Activated B cell treated with CpG ODN at 0.5 μM for 24 hours (primary cell): Measurements from ENCODE around the gene USP31. TPM values are rescaled to one million over a fixed set of nuclear protein-coding genes. Genes with fewer than 3 reads are reported as not detected.

Experiments used
- ATAC-seq: fragments of 200-7000 bp; cut with Tn5 transposase; one replicate; pipeline ENCODE4 v1.10.0; 2021; ENCODE audit warnings: low read depth, mild to moderate bottlenecking, moderate library complexity
- CTCF ChIA-PET: fragments of 350-600 bp; sonication (Branson Sonifier 250); formaldehyde crosslinking; loops from one replicate; lab custom pipeline; 2021; ENCODE audit warnings: antibody characterized with exemption; lab: Charles Lee
- POLR2A ChIA-PET: fragments of 350-600 bp; sonication (Branson Sonifier 250); formaldehyde crosslinking; loops from one replicate; lab custom pipeline; 2021; ENCODE audit warnings: antibody characterized with exemption; lab: Charles Lee
- DNase-seq: peaks from one replicate; pipeline ENCODE4 v3.0.0; 2022
- H3K27ac Mint-ChIP-seq: one replicate; pipeline ENCODE4 v1.8.0; 2020; ENCODE audit warnings: mixed read lengths
- H3K27me3 Mint-ChIP-seq: one replicate; pipeline ENCODE4 v1.8.0; 2021; ENCODE audit warnings: mixed read lengths
- H3K36me3 Mint-ChIP-seq: one replicate; pipeline ENCODE4 v1.8.0; 2021; ENCODE audit warnings: low read depth, mixed read lengths
- H3K4me1 Mint-ChIP-seq: one replicate; pipeline ENCODE4 v1.8.0; 2021; ENCODE audit warnings: mixed read lengths
- H3K4me3 Mint-ChIP-seq: one replicate; pipeline ENCODE4 v1.8.0; 2020; ENCODE audit warnings: mild to moderate bottlenecking, mixed read lengths
- H3K9me3 Mint-ChIP-seq: one replicate; pipeline ENCODE4 v1.8.0; 2020; ENCODE audit warnings: mixed read lengths
- CTCF ChIP-seq: fragments of 200-600 bp; IDR thresholded peaks from one replicate; pipeline ENCODE4 v1.8.0; 2022; ENCODE audit warnings: antibody characterized with exemption, mild to moderate bottlenecking
- intact Hi-C: fragments of 100-400 bp; cut with micrococcal nuclease; formaldehyde crosslinking; loops from one replicate; pipeline ENCODE4 v1.15.1; 2024
- total RNA-seq: library from RNA; stranded (reverse); gene quantifications from 2 replicates; pipeline ENCODE4 v1.2.3, GENCODE V29; 2022

Gene USP31
- total RNA-seq, 1 donor from 2014 or later: 4.6 TPM

DNA sequence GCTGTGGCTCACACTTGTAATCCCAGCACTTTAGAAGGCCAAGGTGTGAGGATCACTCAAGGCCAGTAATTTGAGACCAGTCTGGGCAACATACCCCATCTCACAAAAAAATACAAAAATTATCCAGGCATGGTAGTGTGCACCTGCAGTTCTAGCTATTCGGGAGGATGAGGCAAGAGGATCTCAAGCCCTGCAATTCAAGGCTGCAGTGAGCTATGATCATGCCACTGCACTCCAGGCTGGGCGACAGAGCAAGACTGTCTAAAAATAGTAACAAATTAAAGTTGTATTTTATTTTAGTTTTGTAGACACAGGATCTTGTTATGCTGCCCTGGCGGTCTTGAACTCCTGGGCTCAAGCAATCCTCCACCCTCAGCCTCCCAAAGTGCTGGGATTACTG, 18.2 kb downstream of the USP31 start:
- POLR2A ChIA-PET: no interaction called here
- ATAC-seq (no peak), DNase-seq (no peak)
- no peak overlapping the region for H3K27ac Mint-ChIP-seq
- intact Hi-C loops: no loop called here
- TF ChIP-seq CTCF: no peak
- CTCF ChIA-PET: no interaction called here
- no peak overlapping the region for H3K4me3 Mint-ChIP-seq
- no peaks in the 10 kb centered on the region for H3K27me3 Mint-ChIP-seq
- peaks cover 4% of the 10 kb centered on the region for H3K9me3 Mint-ChIP-seq
- no peaks in the 10 kb centered on the region for H3K4me1 Mint-ChIP-seq
- no peaks in the 10 kb centered on the region for H3K36me3 Mint-ChIP-seq

- H3K36me3 Mint-ChIP-seq: no peaks in the 10 kb centered on the region
- intact Hi-C loops: no loop called here
- H3K27ac Mint-ChIP-seq: no peak overlapping the region
- ChIA-PET CTCF (no interaction called here), POLR2A (no interaction called here)
- H3K4me3 Mint-ChIP-seq: no peak overlapping the region
- no peak for ATAC-seq
- no peaks in the 10 kb centered on the region for H3K4me1 Mint-ChIP-seq
- H3K27me3 Mint-ChIP-seq: no peaks in the 10 kb centered on the region
- H3K9me3 Mint-ChIP-seq: no peaks in the 10 kb centered on the region
- TF ChIP-seq CTCF: no peak
- DNase-seq: no peak
Observed at GRCh38 chr16:23129686-23130085, 19.6 kb downstream of the USP31 start.

GRCh38 chr16:23128056-23128455, 21.2 kb downstream of the USP31 start:
- ATAC-seq: no peak
- no peaks in the 10 kb centered on the region for H3K27me3 Mint-ChIP-seq
- no peak overlapping the region for H3K4me3 Mint-ChIP-seq
- no peak for TF ChIP-seq CTCF
- DNase-seq: no peak
- POLR2A ChIA-PET: no interaction called here
- no peak overlapping the region for H3K27ac Mint-ChIP-seq
- intact Hi-C loops: no loop called here
- no peaks in the 10 kb centered on the region for H3K9me3 Mint-ChIP-seq
- no peaks in the 10 kb centered on the region for H3K4me1 Mint-ChIP-seq
- CTCF ChIA-PET: no interaction called here
- no peaks in the 10 kb centered on the region for H3K36me3 Mint-ChIP-seq

DNA sequence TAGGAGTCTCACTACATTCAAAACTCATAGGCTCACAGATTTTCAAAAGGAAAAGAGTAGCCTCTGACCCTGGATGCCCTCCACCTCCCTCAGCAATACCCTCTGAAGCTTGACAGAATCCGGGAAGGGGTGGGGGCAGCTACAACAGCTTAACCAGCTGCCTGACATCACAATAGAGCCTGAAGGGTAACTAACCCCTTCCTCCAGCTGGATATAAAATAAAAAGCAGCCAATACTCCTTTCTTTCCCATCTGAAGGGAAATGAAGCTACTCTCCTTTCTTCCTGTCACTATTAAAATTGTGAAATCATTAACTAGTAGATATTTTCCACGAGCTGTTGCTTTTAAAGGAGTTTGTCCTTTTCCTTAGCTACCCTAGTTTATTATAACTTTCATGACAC, 24.0 kb downstream of the USP31 start:
- Mint-ChIP-seq H3K27me3 (no peaks in the 10 kb centered on the region), H3K4me3 (no peak overlapping the region), H3K9me3 (no peaks in the 10 kb centered on the region), H3K36me3 (no peaks in the 10 kb centered on the region), H3K4me1 (no peaks in the 10 kb centered on the region), H3K27ac (no peak overlapping the region)
- intact Hi-C loops: no loop called here
- POLR2A ChIA-PET: no interaction called here
- ATAC-seq (no peak), DNase-seq (no peak)
- CTCF ChIA-PET: no interaction called here
- TF ChIP-seq CTCF: no peak

GRCh38 chr16:23124315-23124714, 24.9 kb downstream of the USP31 start:
- Mint-ChIP-seq H3K4me3 (no peak overlapping the region), H3K27me3 (no peaks in the 10 kb centered on the region), H3K9me3 (no peaks in the 10 kb centered on the region), H3K4me1 (no peaks in the 10 kb centered on the region), H3K36me3 (no peaks in the 10 kb centered on the region), H3K27ac (no peak overlapping the region)
- intact Hi-C loops: no loop called here
- DNase-seq: no peak
- ATAC-seq: no peak
- TF ChIP-seq CTCF: no peak
- CTCF ChIA-PET: no interaction called here
- POLR2A ChIA-PET: no interaction called here
